Activated T-cell treated with anti-CD3 and anti-CD28 coated beads for 1 hour (primary cell): ENCODE measurements around the gene CSF3R.
"Not testable (repeated sequence)": the region's sequence is repeated elsewhere in the genome, so short reads cannot be mapped to it uniquely, and the experiment has no call there.

Experiments
- DNase-seq: peaks from one replicate; pipeline ENCODE4 v3.0.0-alpha.2; 2020; ENCODE audit warnings: low read depth

Gene CSF3R

GRCh38 chr1:36513676-36514473 is 31.2 kb upstream of the CSF3R start:
- no peak for DNase-seq

- DNase-seq: no peak
Observed at GRCh38 chr1:36512842-36513241, 30.1 kb upstream of the CSF3R start.

- no peak for DNase-seq
Observed at GRCh38 chr1:36511804-36512798, 29.4 kb upstream of the CSF3R start.

- not testable (repeated sequence) for DNase-seq
Observed at GRCh38 chr1:36511220-36511619, 28.5 kb upstream of the CSF3R start.

- DNase-seq: no peak
Observed at GRCh38 chr1:36510418-36510817, 27.7 kb upstream of the CSF3R start.

GRCh38 chr1:36508257-36508656 is 25.5 kb upstream of the CSF3R start:
- no peak for DNase-seq

- no peak for DNase-seq
Observed at GRCh38 chr1:36506276-36506920, 23.7 kb upstream of the CSF3R start.

- DNase-seq: no peak
Observed at GRCh38 chr1:36503733-36504132, 21.0 kb upstream of the CSF3R start.

- no peak for DNase-seq
Observed at GRCh38 chr1:36503159-36503558, 20.4 kb upstream of the CSF3R start.

- DNase-seq: no peak
Observed at GRCh38 chr1:36502616-36503015, 19.9 kb upstream of the CSF3R start.

- not testable (repeated sequence) for DNase-seq
Observed at GRCh38 chr1:36501911-36502310, 19.2 kb upstream of the CSF3R start.

GRCh38 chr1:36497207-36497606 is 14.5 kb upstream of the CSF3R start:
- DNase-seq: no peak

GRCh38 chr1:36494971-36495370 is 12.3 kb upstream of the CSF3R start:
- no peak for DNase-seq

- no peak for DNase-seq
Observed at GRCh38 chr1:36493524-36493923, 10.8 kb upstream of the CSF3R start.

GRCh38 chr1:36492491-36492890 is 9.8 kb upstream of the CSF3R start:
- no peak for DNase-seq

- not testable (repeated sequence) for DNase-seq
Observed at GRCh38 chr1:36489258-36490051, 6.7 kb upstream of the CSF3R start.

GRCh38 chr1:36487906-36488305 is 5.2 kb upstream of the CSF3R start:
- no peak for DNase-seq

GRCh38 chr1:36487336-36487725 is 4.6 kb upstream of the CSF3R start:
- DNase-seq: not testable (repeated sequence)

GRCh38 chr1:36486439-36487335 is 4.0 kb upstream of the CSF3R start:
- no peak for DNase-seq

GRCh38 chr1:36486093-36486438 is 3.4 kb upstream of the CSF3R start:
- DNase-seq: no peak

- no peak for DNase-seq
Observed at GRCh38 chr1:36484099-36484498, 1.4 kb upstream of the CSF3R start.
